Type B pancreatic cell (in vitro differentiated cells): ENCODE measurements around the gene CHID1. TPM values are rescaled to one million over a fixed set of nuclear protein-coding genes. Genes with fewer than 3 reads are reported as not detected.

Experiments used
- DNase-seq: peaks from one replicate; pipeline ENCODE4 v3.0.0; 2021; ENCODE audit warnings: mixed read lengths; ENCODE audit not compliant: unreplicated experiment; ENCODE audit errors: extremely low spot score
- H3K27ac Mint-ChIP-seq: 2 replicates; pipeline ENCODE4 v1.8.0; 2021; ENCODE audit warnings: mild to moderate bottlenecking, mixed read lengths
- H3K27me3 Mint-ChIP-seq: 2 replicates; pipeline ENCODE4 v1.8.0; 2021; ENCODE audit warnings: mixed read lengths
- H3K36me3 Mint-ChIP-seq: 2 replicates; pipeline ENCODE4 v1.8.0; 2021; ENCODE audit warnings: mixed read lengths
- H3K4me1 Mint-ChIP-seq: one replicate; pipeline ENCODE4 v1.8.0; 2021; ENCODE audit warnings: mixed read lengths; ENCODE audit not compliant: unreplicated experiment
- H3K4me3 Mint-ChIP-seq: 2 replicates; pipeline ENCODE4 v1.8.0; 2021; ENCODE audit warnings: mild to moderate bottlenecking, mixed read lengths
- H3K9me3 Mint-ChIP-seq: 2 replicates; pipeline ENCODE4 v1.8.0; 2021; ENCODE audit warnings: mixed read lengths
- CTCF ChIP-seq: fragments of 200-600 bp; sonication (generic); conservative IDR thresholded peaks from 2 replicates; pipeline ENCODE4 v1.5.0; 2021; ENCODE audit warnings: antibody characterized with exemption, mild to moderate bottlenecking
- long read RNA-seq: library from polyadenylated mRNA; unstranded; transcript quantifications from one replicate; pipeline ENCODE4 v2.0.0, GENCODE V29; 2020
- total RNA-seq: library from RNA; stranded (reverse); gene quantifications from 2 replicates; pipeline ENCODE4 v1.2.1, GENCODE V29; 2021; ENCODE audit warnings: low replicate concordance

Gene CHID1
- 98.9 and 100 TPM in 2 replicates for total RNA-seq
- long read RNA-seq, transcript CHID1-201 (13 exons, 3,374 nt) = major isoform, 151 of 240 reads
- long read RNA-seq, transcript CHID1-202 (12 exons, 1,289 nt) = minor isoform, 16 of 240 reads
- long read RNA-seq, transcript CHID1-203 (14 exons, 1,477 nt) = minor isoform, 17 of 240 reads
- long read RNA-seq, partial matches to known transcripts = 33 of 240 reads
- long read RNA-seq, other reads (novel, unspliced or antisense) = 22 of 240 reads

GRCh38 chr11:910589-911030 is at the start of gene CHID1:
TSS of gene CHID1 (minus strand) at chr11:910810. CDS start at chr11:904816, 5,994 bp downstream.
- Mint-ChIP-seq H3K9me3 (no peaks in the 10 kb centered on the region), H3K4me3 (peak within 1 kb of the TSS; percentile 93), H3K36me3 (no peaks in the 10 kb centered on the region), H3K27me3 (no peaks in the 10 kb centered on the region), H3K27ac (peak within 1 kb of the TSS; percentile 89), H3K4me1 (peaks cover 11% of the 10 kb centered on the region)
- no peak for TF ChIP-seq CTCF
- peak; percentile 92 for DNase-seq

- Mint-ChIP-seq H3K4me1 (peaks cover 35% of the 10 kb centered on the region), H3K27me3 (no peaks in the 10 kb centered on the region), H3K36me3 (peaks cover 19% of the 10 kb centered on the region), H3K4me3 (peak overlapping the region; percentile 31), H3K27ac (no peak overlapping the region), H3K9me3 (no peaks in the 10 kb centered on the region)
- DNase-seq = no peak
- no peak for TF ChIP-seq CTCF
Measured at GRCh38 chr11:959608-960007, 49.0 kb upstream of the CHID1 start.

- no peaks in the 10 kb centered on the region for H3K9me3 Mint-ChIP-seq
- peaks cover 13% of the 10 kb centered on the region for H3K36me3 Mint-ChIP-seq
- peaks cover 35% of the 10 kb centered on the region for H3K4me1 Mint-ChIP-seq
- no peak overlapping the region for H3K4me3 Mint-ChIP-seq
- peak overlapping the region; percentile 96 for H3K27ac Mint-ChIP-seq
- no peaks in the 10 kb centered on the region for H3K27me3 Mint-ChIP-seq
- TF ChIP-seq CTCF = no peak
- DNase-seq = no peak
Measured at GRCh38 chr11:959027-959426, 48.4 kb upstream of the CHID1 start.

- TF ChIP-seq CTCF = no peak
- no peaks in the 10 kb centered on the region for H3K27me3 Mint-ChIP-seq
- peak overlapping the region; percentile 96 for H3K27ac Mint-ChIP-seq
- peaks cover 35% of the 10 kb centered on the region for H3K4me1 Mint-ChIP-seq
- peaks cover 7% of the 10 kb centered on the region for H3K36me3 Mint-ChIP-seq
- peak overlapping the region; percentile 64 for H3K4me3 Mint-ChIP-seq
- DNase-seq = no peak
- H3K9me3 Mint-ChIP-seq = no peaks in the 10 kb centered on the region
Measured at GRCh38 chr11:958101-958500, 47.5 kb upstream of the CHID1 start.

GRCh38 chr11:957212-957920 is 46.8 kb upstream of the CHID1 start:
- Mint-ChIP-seq H3K4me3 (peak overlapping the region; percentile 64), H3K4me1 (peaks cover 43% of the 10 kb centered on the region), H3K36me3 (peaks cover 6% of the 10 kb centered on the region), H3K9me3 (no peaks in the 10 kb centered on the region), H3K27ac (peak overlapping the region; percentile 96), H3K27me3 (no peaks in the 10 kb centered on the region)
- DNase-seq = no peak
- TF ChIP-seq CTCF = no peak
